CD14-positive monocyte (primary cell): Measurements from ENCODE around the gene MED26. TPM values are rescaled to one million over a fixed set of nuclear protein-coding genes. Genes with fewer than 3 reads are reported as not detected.
"Not testable (repeated sequence)": the region's sequence is repeated elsewhere in the genome, so short reads cannot be mapped to it uniquely, and the experiment has no call there.

Source experiments
- DNase-seq, 3 donors: peaks; one replicate each; pipeline ENCODE4 v3.0.0-alpha.2; 2011 to 2022
- H2AFZ ChIP-seq: 2 replicates; pipeline ENCODE4 v1.6.0; 2012; ENCODE audit warnings: mild to moderate bottlenecking, low read depth, low read length, inconsistent platforms; ENCODE audit not compliant: insufficient read depth, poor library complexity, severe bottlenecking
- H3K27ac ChIP-seq, 2 donors: 1 replicate in 1 of 2; 2 replicates in 1 of 2; pipeline ENCODE4 v1.5.1; 2012 to 2013; ENCODE audit warnings: low read length in 2 of 2, control low read depth in 1 of 2, inconsistent platforms in 1 of 2, low read depth in 1 of 2, mild to moderate bottlenecking in 1 of 2
- H3K27me3 ChIP-seq, 2 donors: one replicate each; pipeline versions ENCODE4 v1.6.0 to v1.6.1; 2011 to 2013; ENCODE audit warnings: low read length in 2 of 2; ENCODE audit not compliant: control insufficient read depth in 2 of 2, insufficient read depth in 2 of 2
- H3K36me3 ChIP-seq, 2 donors: replicated peaks in 1 of 2; 1 replicate in 1 of 2; 2 replicates in 1 of 2; pipeline versions ENCODE4 v1.5.1 to v1.6.1; 2012 to 2013; ENCODE audit warnings: low read length in 2 of 2, control low read depth in 1 of 2, inconsistent platforms in 1 of 2, mild to moderate bottlenecking in 1 of 2; ENCODE audit not compliant: insufficient read depth in 2 of 2, control insufficient read depth in 1 of 2
- H3K4me1 ChIP-seq, 2 donors: 1 replicate in 1 of 2; 2 replicates in 1 of 2; pipeline versions ENCODE4 v1.5.1 to v1.6.1; 2012 to 2013; ENCODE audit warnings: low read length in 2 of 2, control low read depth in 1 of 2, inconsistent platforms in 1 of 2, mild to moderate bottlenecking in 1 of 2, moderate library complexity in 1 of 2; ENCODE audit not compliant: insufficient read depth in 2 of 2, control insufficient read depth in 1 of 2
- H3K4me2 ChIP-seq: replicated peaks from 2 replicates; pipeline ENCODE3; 2012; ENCODE audit warnings: low read length, moderate library complexity, mild to moderate bottlenecking; ENCODE audit not compliant: poor library complexity, severe bottlenecking; ENCODE audit errors: extremely low read depth
- H3K4me3 ChIP-seq, 3 experiments: fragments of 200-600 bp in 1 of 3; sonication (generic) in 1 of 3; replicated peaks in 1 of 3; 1 replicate in 2 of 3; 2 replicates in 1 of 3; pipeline ENCODE4 v1.5.1; 2011 to 2013; ENCODE audit warnings: low read length in 3 of 3, mild to moderate bottlenecking in 3 of 3, control low read depth in 2 of 3, low read depth in 2 of 3, inconsistent platforms in 1 of 3, moderate library complexity in 1 of 3
- H3K79me2 ChIP-seq: 2 replicates; pipeline ENCODE4 v1.6.0; 2012; ENCODE audit warnings: mild to moderate bottlenecking, control low read depth, inconsistent platforms, low read length, moderate library complexity; ENCODE audit not compliant: insufficient read depth
- H3K9ac ChIP-seq: 2 replicates; pipeline ENCODE4 v1.6.0; 2017; ENCODE audit warnings: low read length, mild to moderate bottlenecking; ENCODE audit not compliant: insufficient read depth, poor library complexity, severe bottlenecking
- H3K9me3 ChIP-seq, 2 donors: replicated peaks in 1 of 2; 1 replicate in 1 of 2; 2 replicates in 1 of 2; pipeline versions ENCODE4 v1.5.1 to v1.6.1; 2012 to 2013; ENCODE audit warnings: low read length in 2 of 2, control low read depth in 1 of 2; ENCODE audit not compliant: control insufficient read depth in 1 of 2, insufficient read depth in 1 of 2
- H4K20me1 ChIP-seq: 2 replicates; pipeline ENCODE4 v1.6.0; 2012; ENCODE audit warnings: mild to moderate bottlenecking, low read length, control low read depth, moderate library complexity; ENCODE audit not compliant: insufficient read depth
- H3K27ac Mint-ChIP-seq, 7 donors: one replicate each; pipeline ENCODE4 v1.8.0; 2020; ENCODE audit warnings: mild to moderate bottlenecking in 7 of 7, mixed read lengths in 7 of 7, moderate library complexity in 6 of 7, inconsistent platforms in 2 of 7
- H3K27me3 Mint-ChIP-seq, 3 donors: one replicate each; pipeline ENCODE4 v1.8.0; 2021 to 2022; ENCODE audit warnings: low read depth in 3 of 3, mild to moderate bottlenecking in 3 of 3, mixed read lengths in 3 of 3, moderate library complexity in 3 of 3, inconsistent platforms in 1 of 3
- H3K36me3 Mint-ChIP-seq, 2 donors: one replicate each; pipeline ENCODE4 v1.8.0; 2020; ENCODE audit warnings: mixed read lengths in 2 of 2, inconsistent platforms in 1 of 2, mild to moderate bottlenecking in 1 of 2
- H3K4me1 Mint-ChIP-seq: one replicate; pipeline ENCODE4 v1.8.0; 2020; ENCODE audit warnings: mild to moderate bottlenecking, mixed read lengths
- H3K4me3 Mint-ChIP-seq, 2 donors: one replicate each; pipeline ENCODE4 v1.8.0; 2020; ENCODE audit warnings: mild to moderate bottlenecking in 2 of 2, mixed read lengths in 2 of 2, moderate library complexity in 1 of 2
- H3K9me3 Mint-ChIP-seq, 7 donors: one replicate each; pipeline ENCODE4 v1.8.0; 2020 to 2022; ENCODE audit warnings: mixed read lengths in 7 of 7, mild to moderate bottlenecking in 6 of 7, moderate library complexity in 6 of 7, inconsistent platforms in 2 of 7
- WGBS: methylation state at CpG from one replicate; pipeline ENCODE4 v1.1.5; 2013; ENCODE audit warnings: missing lambda C conversion rate; ENCODE audit not compliant: insufficient coverage; 5-methylcytosine and 5-hydroxymethylcytosine counted together
- intact Hi-C, 2 donors: fragments of 100-400 bp; cut with micrococcal nuclease; formaldehyde crosslinking; loops; one replicate each; pipeline versions ENCODE4 v1.15.0 to v1.15.1; 2023
- polyA plus RNA-seq, 3 donors: library from polyadenylated mRNA; depleted of rRNA in 1 of 3; unstranded in 2 of 3; stranded (reverse) in 1 of 3; fragments of 300-500 nt in 2 of 3; fragments of >200 nt in 1 of 3; fragmentation: Illumina TruSeq in 2 of 3; gene quantifications; 1 replicate in 2 of 3; 2 replicates in 1 of 3; pipeline ENCODE4 v1.2.3, GENCODE V29; 2012 to 2021
- TF ChIP-seq, protein P1 (sequence below): fragments of 200-600 bp; IDR thresholded peaks from one replicate; pipeline ENCODE4 v1.8.0; 2022; ENCODE audit warnings: antibody characterized with exemption, mild to moderate bottlenecking

MED26 gene
- polyA plus RNA-seq, 3 donors: 1.1 to 7.1 (median 2.1) TPM

GRCh38 chr19:16670291-16670690 is 42.3 kb upstream of the MED26 start:
- no peaks in the 10 kb centered on the region for H4K20me1 ChIP-seq
- 100% methylated on average over 5 of the region's 13 CpGs for WGBS

GRCh38 chr19:16668702-16669101 is 40.7 kb upstream of the MED26 start:
- DNase-seq, H4K20me1 ChIP-seq, H3K9ac ChIP-seq, H3K27ac ChIP-seq, H3K4me2 ChIP-seq, H3K36me3 ChIP-seq, H3K4me3 ChIP-seq, H3K9me3 ChIP-seq, H3K27me3 ChIP-seq, H3K27me3 Mint-ChIP-seq, H3K4me3 Mint-ChIP-seq, H3K27ac Mint-ChIP-seq, H2AFZ ChIP-seq, intact Hi-C loops, H3K9me3 Mint-ChIP-seq: not testable (repeated sequence)
- Mint-ChIP-seq H3K36me3 (peaks cover 4 to 28% of the 10 kb centered on the region in 2 donors), H3K4me1 (peaks cover 53% of the 10 kb centered on the region)
- H3K4me1 ChIP-seq: peaks cover 38 to 54% of the 10 kb centered on the region in 2 donors
- no CpG with 5 or more reads among the region's 4 CpGs for WGBS
- peaks cover 17% of the 10 kb centered on the region for H3K79me2 ChIP-seq

More at GRCh38 chr19:16670291-16670690, 42.3 kb upstream of the MED26 start:
- Mint-ChIP-seq H3K4me3 (no peak overlapping the region), H3K9me3 (peaks cover 0 to 5% (median 0%) of the 10 kb centered on the region in 7 donors), H3K36me3 (peaks cover 4 to 30% of the 10 kb centered on the region in 2 donors), H3K27me3 (peaks cover 1 to 4% (median 1%) of the 10 kb centered on the region in 3 donors), H3K4me1 (peaks cover 53% of the 10 kb centered on the region), H3K27ac (no peak overlapping the region)
- H3K4me1 ChIP-seq: peaks cover 34 to 60% of the 10 kb centered on the region in 2 donors
- H3K36me3 ChIP-seq: peaks cover 0 to 6% of the 10 kb centered on the region in 2 donors
- H3K9ac ChIP-seq: no peak overlapping the region
- no peak for DNase-seq
- TF ChIP-seq, protein P1, sequence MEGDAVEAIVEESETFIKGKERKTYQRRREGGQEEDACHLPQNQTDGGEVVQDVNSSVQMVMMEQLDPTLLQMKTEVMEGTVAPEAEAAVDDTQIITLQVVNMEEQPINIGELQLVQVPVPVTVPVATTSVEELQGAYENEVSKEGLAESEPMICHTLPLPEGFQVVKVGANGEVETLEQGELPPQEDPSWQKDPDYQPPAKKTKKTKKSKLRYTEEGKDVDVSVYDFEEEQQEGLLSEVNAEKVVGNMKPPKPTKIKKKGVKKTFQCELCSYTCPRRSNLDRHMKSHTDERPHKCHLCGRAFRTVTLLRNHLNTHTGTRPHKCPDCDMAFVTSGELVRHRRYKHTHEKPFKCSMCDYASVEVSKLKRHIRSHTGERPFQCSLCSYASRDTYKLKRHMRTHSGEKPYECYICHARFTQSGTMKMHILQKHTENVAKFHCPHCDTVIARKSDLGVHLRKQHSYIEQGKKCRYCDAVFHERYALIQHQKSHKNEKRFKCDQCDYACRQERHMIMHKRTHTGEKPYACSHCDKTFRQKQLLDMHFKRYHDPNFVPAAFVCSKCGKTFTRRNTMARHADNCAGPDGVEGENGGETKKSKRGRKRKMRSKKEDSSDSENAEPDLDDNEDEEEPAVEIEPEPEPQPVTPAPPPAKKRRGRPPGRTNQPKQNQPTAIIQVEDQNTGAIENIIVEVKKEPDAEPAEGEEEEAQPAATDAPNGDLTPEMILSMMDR: no peak
- no peak overlapping the region for H3K27ac ChIP-seq
- no peaks in the 10 kb centered on the region for H3K27me3 ChIP-seq
- no peaks in the 10 kb centered on the region for H3K9me3 ChIP-seq
- intact Hi-C loops: no loop called here
- H3K4me3 ChIP-seq: no peak overlapping the region
- H2AFZ ChIP-seq: no peak overlapping the region
- H3K4me2 ChIP-seq: no peak overlapping the region
- H3K79me2 ChIP-seq: peaks cover 6% of the 10 kb centered on the region
